Measurements from ENCODE around the gene HM13. TPM values are rescaled to one million over a fixed set of nuclear protein-coding genes. Genes with fewer than 3 reads are reported as not detected.
A peak's percentile ranks its signal among the peaks of the same experiment; 100 is the strongest.

HM13 gene
- total and polyA plus RNA-seq, 2 of the 13 experiments (the other 11 are each of a cell fraction or from before 2014, with no cell fraction given), result 118 to 243 TPM

DNA sequence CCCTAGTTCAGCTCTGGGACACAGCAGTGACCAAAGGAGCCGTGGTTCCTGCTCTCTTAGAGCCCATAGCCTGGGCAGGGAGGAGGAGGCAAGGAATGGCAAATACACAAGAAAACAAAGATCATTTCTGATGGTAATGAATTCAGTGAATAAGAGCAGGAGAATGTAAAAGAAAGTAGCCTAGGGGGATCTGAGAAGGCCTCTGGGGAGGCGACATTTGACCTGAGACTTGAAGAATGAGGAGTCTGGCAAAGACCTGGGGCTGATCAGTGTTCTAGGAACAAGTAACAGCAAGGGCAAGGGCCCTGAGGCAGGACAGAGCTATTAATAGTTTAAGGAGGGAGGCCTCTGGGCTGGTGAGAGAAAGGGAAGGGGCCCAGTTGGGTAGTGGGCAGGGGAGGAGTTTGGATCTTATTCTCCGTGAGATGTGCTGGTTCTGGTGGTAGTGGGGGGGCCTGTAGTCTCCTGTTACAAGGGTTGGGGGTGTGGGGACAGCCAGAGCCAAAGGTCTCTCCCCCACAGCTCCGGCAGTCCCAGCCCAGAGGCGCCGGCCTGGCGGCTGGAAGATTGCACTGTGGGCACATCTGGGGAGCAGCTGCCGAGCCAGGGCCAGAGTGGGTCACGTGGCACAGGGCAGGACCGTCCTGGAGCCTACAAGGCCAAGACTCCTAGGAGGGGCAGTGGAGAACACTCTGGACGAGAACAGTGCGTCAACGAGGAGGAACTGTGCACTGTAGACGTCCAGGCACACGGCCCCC, 81.6 kb downstream of the HM13 start (continued):
- TF ChIP-seq, protein P1, sequence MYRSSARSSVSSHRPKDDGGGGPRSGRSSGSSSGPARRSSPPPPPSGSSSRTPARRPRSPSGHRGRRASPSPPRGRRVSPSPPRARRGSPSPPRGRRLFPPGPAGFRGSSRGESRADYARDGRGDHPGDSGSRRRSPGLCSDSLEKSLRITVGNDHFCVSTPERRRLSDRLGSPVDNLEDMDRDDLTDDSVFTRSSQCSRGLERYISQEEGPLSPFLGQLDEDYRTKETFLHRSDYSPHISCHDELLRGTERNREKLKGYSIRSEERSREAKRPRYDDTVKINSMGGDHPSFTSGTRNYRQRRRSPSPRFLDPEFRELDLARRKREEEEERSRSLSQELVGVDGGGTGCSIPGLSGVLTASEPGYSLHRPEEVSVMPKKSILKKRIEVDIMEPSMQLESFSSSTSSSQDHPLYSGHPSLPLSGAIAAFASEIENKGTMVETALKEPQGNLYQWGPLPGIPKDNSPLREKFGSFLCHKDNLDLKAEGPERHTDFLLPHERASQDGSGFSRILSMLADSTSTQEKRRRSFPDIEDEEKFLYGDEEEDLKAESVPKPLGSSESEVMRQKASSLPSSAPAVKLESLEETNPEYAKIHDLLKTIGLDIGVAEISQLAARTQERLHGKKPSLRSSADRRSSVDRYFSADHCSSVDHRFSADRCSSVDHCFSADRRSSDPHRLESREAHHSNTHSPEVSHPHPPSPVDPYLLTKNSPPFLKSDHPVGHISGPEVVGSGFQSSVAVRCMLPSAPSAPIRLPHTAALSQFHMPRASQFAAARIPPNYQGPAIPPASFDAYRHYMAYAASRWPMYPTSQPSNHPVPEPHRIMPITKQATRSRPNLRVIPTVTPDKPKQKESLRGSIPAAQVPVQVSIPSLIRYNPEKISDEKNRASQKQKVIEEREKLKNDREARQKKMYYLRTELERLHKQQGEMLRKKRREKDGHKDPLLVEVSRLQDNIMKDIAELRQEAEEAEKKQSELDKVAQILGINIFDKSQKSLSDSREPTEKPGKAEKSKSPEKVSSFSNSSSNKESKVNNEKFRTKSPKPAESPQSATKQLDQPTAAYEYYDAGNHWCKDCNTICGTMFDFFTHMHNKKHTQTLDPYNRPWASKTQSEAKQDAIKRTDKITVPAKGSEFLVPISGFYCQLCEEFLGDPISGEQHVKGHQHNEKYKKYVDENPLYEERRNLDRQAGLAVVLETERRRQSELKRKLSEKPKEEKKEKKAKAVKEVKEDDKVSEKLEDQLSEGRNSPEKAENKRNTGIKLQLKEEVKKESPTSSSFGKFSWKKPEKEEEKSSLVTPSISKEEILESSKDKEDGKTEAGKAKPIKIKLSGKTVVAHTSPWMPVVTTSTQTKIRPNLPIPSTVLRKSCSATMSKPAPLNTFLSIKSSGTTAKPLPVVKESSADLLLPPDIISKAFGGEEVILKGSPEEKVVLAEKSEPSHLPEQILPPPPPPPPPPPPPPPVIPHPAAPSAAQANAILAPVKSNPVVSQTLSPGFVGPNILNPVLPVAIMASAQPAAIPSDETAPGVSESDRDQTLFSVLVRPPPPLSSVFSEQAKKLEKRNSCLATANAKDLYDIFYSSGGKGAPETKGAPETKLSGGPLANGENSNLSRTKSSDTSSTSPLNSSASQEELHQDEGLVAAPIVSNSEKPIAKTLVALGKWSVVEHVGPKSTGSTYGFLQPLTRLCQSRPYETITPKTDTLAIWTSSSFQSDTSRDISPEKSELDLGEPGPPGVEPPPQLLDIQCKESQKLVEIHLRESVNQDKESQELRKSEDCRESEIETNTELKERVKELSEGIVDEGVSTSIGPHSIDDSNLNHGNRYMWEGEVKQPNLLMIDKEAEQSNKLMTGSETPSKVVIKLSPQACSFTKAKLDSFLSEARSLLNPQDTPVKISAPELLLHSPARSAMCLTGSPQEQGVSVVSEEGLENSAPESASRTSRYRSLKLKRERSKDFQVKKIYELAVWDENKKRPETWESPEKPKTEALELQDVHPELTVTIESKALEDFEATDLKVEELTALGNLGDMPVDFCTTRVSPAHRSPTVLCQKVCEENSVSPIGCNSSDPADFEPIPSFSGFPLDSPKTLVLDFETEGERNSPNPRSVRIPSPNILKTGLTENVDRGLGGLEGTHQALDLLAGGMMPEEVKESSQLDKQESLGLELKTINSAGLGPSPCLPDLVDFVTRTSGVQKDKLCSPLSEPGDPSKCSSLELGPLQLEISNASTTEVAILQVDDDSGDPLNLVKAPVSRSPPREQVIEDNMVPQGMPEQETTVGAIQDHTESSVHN (CRISPR knock-in tag; IDR thresholded peaks at IDR 0.05), result no peak
- TF ChIP-seq HDAC2 (CRISPR knock-in tag; IDR thresholded peaks at IDR 0.05), result peak; percentile 62; the same call in 1 of the 2 replicates
- no peak for TF ChIP-seq ZKSCAN1 (IDR thresholded peaks at IDR 0.05; ENCODE audit: low read length)
- TF ChIP-seq HOXA9 (CRISPR knock-in tag; IDR thresholded peaks at IDR 0.05; ENCODE audit: borderline replicate concordance), result no peak
- TF ChIP-seq, protein P2, sequence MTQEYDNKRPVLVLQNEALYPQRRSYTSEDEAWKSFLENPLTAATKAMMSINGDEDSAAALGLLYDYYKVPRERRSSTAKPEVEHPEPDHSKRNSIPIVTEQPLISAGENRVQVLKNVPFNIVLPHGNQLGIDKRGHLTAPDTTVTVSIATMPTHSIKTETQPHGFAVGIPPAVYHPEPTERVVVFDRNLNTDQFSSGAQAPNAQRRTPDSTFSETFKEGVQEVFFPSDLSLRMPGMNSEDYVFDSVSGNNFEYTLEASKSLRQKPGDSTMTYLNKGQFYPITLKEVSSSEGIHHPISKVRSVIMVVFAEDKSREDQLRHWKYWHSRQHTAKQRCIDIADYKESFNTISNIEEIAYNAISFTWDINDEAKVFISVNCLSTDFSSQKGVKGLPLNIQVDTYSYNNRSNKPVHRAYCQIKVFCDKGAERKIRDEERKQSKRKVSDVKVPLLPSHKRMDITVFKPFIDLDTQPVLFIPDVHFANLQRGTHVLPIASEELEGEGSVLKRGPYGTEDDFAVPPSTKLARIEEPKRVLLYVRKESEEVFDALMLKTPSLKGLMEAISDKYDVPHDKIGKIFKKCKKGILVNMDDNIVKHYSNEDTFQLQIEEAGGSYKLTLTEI (CRISPR knock-in tag; conservative IDR thresholded peaks at IDR 0.05), result no peak
- 0 out of 2 replicates have a peak, but pooled peaks have one; percentile 68 for TF ChIP-seq NFKBIZ (CRISPR knock-in tag; IDR thresholded peaks at IDR 0.05)
- 0 out of 2 replicates have a peak, but pooled peaks have one; percentile 42 for TF ChIP-seq GFI1 (CRISPR knock-in tag; IDR thresholded peaks at IDR 0.05; ENCODE audit: borderline replicate concordance)
- no peak for TF ChIP-seq RARG (CRISPR knock-in tag; IDR thresholded peaks at IDR 0.05; ENCODE audit: low read depth)
- TF ChIP-seq ZNF292 (CRISPR knock-in tag; IDR thresholded peaks at IDR 0.05; ENCODE audit: borderline replicate concordance, low read depth), result peak; percentile 95
- TF ChIP-seq ZNF367 (CRISPR knock-in tag; IDR thresholded peaks at IDR 0.05; ENCODE audit: borderline replicate concordance), result no peak
- no peak for TF ChIP-seq RFX5 (IDR thresholded peaks at IDR 0.05; ENCODE audit: low read depth, low read length)
- no peak for TF ChIP-seq ZNF552 (CRISPR knock-in tag; IDR thresholded peaks at IDR 0.05; ENCODE audit: borderline replicate concordance)
- 0 out of 2 replicates have a peak, but pooled peaks have one; percentile 32 for TF ChIP-seq PAWR (CRISPR knock-in tag; IDR thresholded peaks at IDR 0.05; ENCODE audit: borderline replicate concordance)
- peak; percentile 54 to 70 for TF ChIP-seq POLR2A (IDR thresholded peaks at IDR 0.05; ENCODE audit: insufficient read depth in 1 of 2, low read depth in 2 of 2, low read length in 2 of 2)
- TF ChIP-seq ZNF160 (CRISPR knock-in tag; IDR thresholded peaks at IDR 0.05), result no peak
- no peak; the same call in 1 of the 2 replicates for TF ChIP-seq ZNF777 (CRISPR knock-in tag; IDR thresholded peaks at IDR 0.05)
- no peak; the same call in 1 of the 2 replicates for TF ChIP-seq MAFF (IDR thresholded peaks at IDR 0.05; ENCODE audit: low read depth, low read length)
- TF ChIP-seq ZNF557 (CRISPR knock-in tag; IDR thresholded peaks at IDR 0.05), result 0 out of 2 replicates have a peak, but pooled peaks have one; percentile 24
- TF ChIP-seq, protein P3, sequence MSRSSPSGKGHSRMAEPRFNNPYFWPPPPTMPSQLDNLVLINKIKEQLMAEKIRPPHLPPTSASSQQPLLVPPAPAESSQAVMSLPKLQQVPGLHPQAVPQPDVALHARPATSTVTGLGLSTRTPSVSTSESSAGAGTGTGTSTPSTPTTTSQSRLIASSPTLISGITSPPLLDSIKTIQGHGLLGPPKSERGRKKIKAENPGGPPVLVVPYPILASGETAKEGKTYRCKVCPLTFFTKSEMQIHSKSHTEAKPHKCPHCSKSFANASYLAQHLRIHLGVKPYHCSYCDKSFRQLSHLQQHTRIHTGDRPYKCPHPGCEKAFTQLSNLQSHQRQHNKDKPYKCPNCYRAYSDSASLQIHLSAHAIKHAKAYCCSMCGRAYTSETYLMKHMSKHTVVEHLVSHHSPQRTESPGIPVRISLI (CRISPR knock-in tag; IDR thresholded peaks at IDR 0.05; ENCODE audit: borderline replicate concordance), result no peak; the same call in 1 of the 2 replicates

Data from HepG2 (cell line).